H1 (cell line): Measurements from ENCODE around the gene PPP6R1. TPM values are rescaled to one million over a fixed set of nuclear protein-coding genes. Genes with fewer than 3 reads are reported as not detected.

ENCODE experiments used
- CTCF ChIA-PET: fragments of 300-600 bp; sonication (Branson Sonifier 250); formaldehyde crosslinking; loops from one replicate; lab custom pipeline; 2021; ENCODE audit not compliant: partially characterized antibody; lab: Charles Lee
- POLR2A ChIA-PET: fragments of 300-600 bp; sonication (Branson Sonifier 250); formaldehyde crosslinking; loops from one replicate; lab custom pipeline; 2021; ENCODE audit warnings: inconsistent platforms; ENCODE audit not compliant: partially characterized antibody; lab: Charles Lee
- DNase-seq, 2 experiments: peaks; one replicate each; pipeline versions ENCODE4 v3.0.0 to v3.0.0-alpha.2; 2010 to 2022; ENCODE audit warnings: low spot score in 2 of 2, low read depth in 1 of 2, mixed read lengths in 1 of 2
- FAIRE-seq: peaks from 2 replicates; lab custom pipeline; 2011; peaks lifted over from hg19 to GRCh38; lab: Jason Lieb, UNC
- H2AFZ ChIP-seq: 2 replicates; pipeline ENCODE4 v1.8.1; 2012; ENCODE audit warnings: low read length, inconsistent platforms
- H2AK5ac ChIP-seq: 2 replicates; pipeline ENCODE4 v1.6.1; 2013; ENCODE audit warnings: low read depth, low read length
- H2BK120ac ChIP-seq: replicated peaks from 2 replicates; pipeline ENCODE3; 2013; ENCODE audit warnings: low read depth, low read length, inconsistent platforms
- H2BK12ac ChIP-seq: 2 replicates; pipeline ENCODE4 v1.6.1; 2013; ENCODE audit warnings: low read depth, low read length
- H2BK15ac ChIP-seq: 2 replicates; pipeline ENCODE4 v1.6.1; 2013; ENCODE audit warnings: low read length
- H2BK20ac ChIP-seq: 2 replicates; pipeline ENCODE4 v1.6.1; 2013; ENCODE audit warnings: low read length
- H2BK5ac ChIP-seq: 2 replicates; pipeline ENCODE4 v1.6.1; 2013; ENCODE audit warnings: low read depth, low read length
- H3K14ac ChIP-seq: 2 replicates; pipeline ENCODE4 v1.6.1; 2013; ENCODE audit warnings: inconsistent platforms; ENCODE audit not compliant: insufficient read length
- H3K18ac ChIP-seq: 2 replicates; pipeline ENCODE4 v1.6.1; 2013; ENCODE audit warnings: low read length; ENCODE audit errors: extremely low read depth
- H3K23ac ChIP-seq: 2 replicates; pipeline ENCODE4 v1.6.1; 2013; ENCODE audit warnings: inconsistent platforms; ENCODE audit not compliant: insufficient read length
- H3K23me2 ChIP-seq: 2 replicates; pipeline ENCODE4 v1.6.1; 2013; ENCODE audit warnings: low read depth, low read length
- H3K27ac ChIP-seq: 2 replicates; pipeline ENCODE4 v1.6.1; 2011; ENCODE audit warnings: low read depth, low read length, inconsistent platforms
- H3K27me3 ChIP-seq, 4 experiments: replicated peaks in 1 of 4; 1 replicate in 1 of 4; 2 replicates in 3 of 4; pipeline versions ENCODE4 v1.6.1 to v1.8.1; 2011 to 2013; ENCODE audit warnings: low read length in 3 of 4, mild to moderate bottlenecking in 3 of 4, inconsistent platforms in 2 of 4, mixed read lengths in 2 of 4, moderate library complexity in 1 of 4; ENCODE audit not compliant: control insufficient read depth in 3 of 4, insufficient read depth in 3 of 4; ENCODE audit errors: extremely low read depth in 1 of 4
- H3K36me3 ChIP-seq, 4 experiments: 2 replicates each; pipeline versions ENCODE4 v1.6.1 to v1.8.1; 2011 to 2013; ENCODE audit warnings: mild to moderate bottlenecking in 4 of 4, low read length in 3 of 4, moderate library complexity in 2 of 4, control low read depth in 1 of 4, inconsistent platforms in 1 of 4; ENCODE audit not compliant: insufficient read depth in 4 of 4, control insufficient read depth in 2 of 4
- H3K4ac ChIP-seq: replicated peaks from 2 replicates; pipeline ENCODE3; 2013; ENCODE audit warnings: low read length, low read depth, mixed read lengths, inconsistent platforms; ENCODE audit not compliant: insufficient read length
- H3K4me1 ChIP-seq, 4 experiments: replicated peaks in 1 of 4; 1 replicate in 1 of 4; 2 replicates in 3 of 4; pipeline versions ENCODE4 v1.6.1 to v1.8.1; 2011 to 2013; ENCODE audit warnings: low read length in 3 of 4, inconsistent platforms in 2 of 4, mixed read lengths in 1 of 4; ENCODE audit not compliant: insufficient read depth in 4 of 4, control insufficient read depth in 3 of 4
- H3K4me2 ChIP-seq, 2 experiments: 2 replicates each; pipeline versions ENCODE4 v1.6.1 to v1.8.1; 2011 to 2013; ENCODE audit warnings: low read depth in 2 of 2, low read length in 2 of 2, control low read depth in 1 of 2, inconsistent platforms in 1 of 2, mild to moderate bottlenecking in 1 of 2; ENCODE audit not compliant: insufficient read depth in 1 of 2
- H3K4me3 ChIP-seq, 4 experiments: fragments of 200-600, 300-600 bp in 1 of 4; sonication (generic), shearing (Covaris generic), sonication (Bioruptor Twin) in 1 of 4; 2 replicates each; pipeline versions ENCODE4 v1.5.1 to v1.8.1; 2011 to 2016; ENCODE audit warnings: low read length in 4 of 4, low read depth in 3 of 4, control low read depth in 2 of 4, inconsistent platforms in 2 of 4, mild to moderate bottlenecking in 2 of 4, mixed read lengths in 1 of 4, moderate library complexity in 1 of 4; ENCODE audit not compliant: insufficient read depth in 2 of 4; ENCODE audit errors: extremely low read depth in 1 of 4
- H3K56ac ChIP-seq: replicated peaks from 2 replicates; pipeline ENCODE3; 2013; ENCODE audit warnings: low read depth, mild to moderate bottlenecking, mixed read lengths, low read length, inconsistent platforms; ENCODE audit not compliant: insufficient read length
- H3K79me1 ChIP-seq: 2 replicates; pipeline ENCODE4 v1.6.1; 2013; ENCODE audit warnings: low read depth, low read length, control low read depth
- H3K79me2 ChIP-seq, 2 experiments: 2 replicates each; pipeline versions ENCODE4 v1.6.1 to v1.8.1; 2012 to 2013; ENCODE audit warnings: low read length in 2 of 2, mild to moderate bottlenecking in 2 of 2, inconsistent platforms in 1 of 2; ENCODE audit not compliant: insufficient read depth in 2 of 2, control insufficient read depth in 1 of 2
- H3K9ac ChIP-seq, 4 experiments: replicated peaks in 1 of 4; 1 replicate in 1 of 4; 2 replicates in 3 of 4; pipeline versions ENCODE4 v1.6.1 to v1.8.1; 2011 to 2013; ENCODE audit warnings: low read depth in 3 of 4, low read length in 3 of 4, control low read depth in 2 of 4, mild to moderate bottlenecking in 2 of 4, moderate library complexity in 2 of 4, inconsistent platforms in 1 of 4; ENCODE audit errors: extremely low read depth in 1 of 4
- H3K9me3 ChIP-seq, 2 experiments: 2 replicates each; pipeline versions ENCODE4 v1.6.1 to v1.8.1; 2012 to 2013; ENCODE audit warnings: mild to moderate bottlenecking in 2 of 2, moderate library complexity in 2 of 2, control low read depth in 1 of 2, inconsistent platforms in 1 of 2, low read depth in 1 of 2, low read length in 1 of 2, mixed read lengths in 1 of 2; ENCODE audit not compliant: insufficient read depth in 2 of 2
- H4K20me1 ChIP-seq, 2 experiments: replicated peaks in 1 of 2; 2 replicates each; pipeline versions ENCODE3 to v1.8.1; 2011 to 2013; ENCODE audit warnings: inconsistent platforms in 2 of 2, low read length in 2 of 2, mild to moderate bottlenecking in 1 of 2; ENCODE audit not compliant: insufficient read depth in 2 of 2, control insufficient read depth in 1 of 2
- H4K5ac ChIP-seq: 2 replicates; pipeline ENCODE4 v1.6.1; 2013; ENCODE audit warnings: low read length, low read depth, mixed read lengths, inconsistent platforms; ENCODE audit not compliant: insufficient read length
- H4K8ac ChIP-seq: 2 replicates; pipeline ENCODE4 v1.8.0; 2013; ENCODE audit warnings: mild to moderate bottlenecking, moderate library complexity, low read length, inconsistent platforms; ENCODE audit not compliant: insufficient read depth; ENCODE audit errors: extremely low read depth
- H4K91ac ChIP-seq: replicated peaks from 2 replicates; pipeline ENCODE3; 2013; ENCODE audit warnings: low read length, mixed read lengths, inconsistent platforms; ENCODE audit not compliant: insufficient read length
- ASH2L ChIP-seq: fragments of 200-600, 300-600 bp; sonication (generic); IDR thresholded peaks from one replicate; pipeline ENCODE4 v1.7.1; 2017; ENCODE audit warnings: low read length
- CREB1 ChIP-seq: IDR thresholded peaks from 2 replicates; pipeline ENCODE4 v1.6.1; 2012; ENCODE audit warnings: inconsistent platforms
- EP300 ChIP-seq, 2 experiments: IDR thresholded peaks; 1 replicate in 1 of 2; 2 replicates in 1 of 2; pipeline ENCODE4 v1.6.1; 2011 to 2012; ENCODE audit warnings: low read depth in 2 of 2, low read length in 2 of 2, mild to moderate bottlenecking in 2 of 2, borderline replicate concordance in 1 of 2, inconsistent platforms in 1 of 2, moderate library complexity in 1 of 2
- EZH2 ChIP-seq: fragments of 200-600 bp; sonication (generic); IDR thresholded peaks from 2 replicates; pipeline ENCODE4 v1.7.1; 2012; ENCODE audit warnings: low read depth, mild to moderate bottlenecking, moderate library complexity, low read length, inconsistent platforms; ENCODE audit not compliant: severe bottlenecking
- GTF2F1 ChIP-seq: IDR thresholded peaks from 2 replicates; pipeline ENCODE4 v1.6.1; 2012; ENCODE audit warnings: low read depth, low read length, improper control_type of control experiment, borderline replicate concordance
- KDM5A ChIP-seq: fragments of 200-600 bp; IDR thresholded peaks from 2 replicates; pipeline ENCODE4 v1.7.1; 2012; ENCODE audit warnings: mild to moderate bottlenecking, low read length, inconsistent platforms, mixed read lengths
- RFX5 ChIP-seq: IDR thresholded peaks from 2 replicates; pipeline ENCODE4 v1.6.1; 2011; ENCODE audit warnings: low read depth, low read length, improper control_type of control experiment, borderline replicate concordance
- RXRA ChIP-seq: IDR thresholded peaks from 2 replicates; pipeline ENCODE4 v1.6.1; 2011; ENCODE audit warnings: low read depth, mild to moderate bottlenecking, low read length, moderate library complexity; ENCODE audit not compliant: insufficient read depth
- SP2 ChIP-seq: IDR thresholded peaks from 2 replicates; pipeline ENCODE4 v1.6.1; 2012; ENCODE audit warnings: mild to moderate bottlenecking, low read length, inconsistent platforms
- TBP ChIP-seq: IDR thresholded peaks from 2 replicates; pipeline ENCODE4 v1.6.1; 2011; ENCODE audit warnings: low read depth, low read length, improper control_type of control experiment
- TCF12 ChIP-seq: IDR thresholded peaks from 2 replicates; pipeline ENCODE4 v1.6.1; 2011; ENCODE audit warnings: low read depth, mild to moderate bottlenecking, low read length
- WGBS, 2 experiments: shearing (Covaris generic) in 1 of 2; methylation state at CpG; one replicate each; pipeline versions ENCODE4 v1.1.6 to v1.1.7; 2013 to 2015; ENCODE audit warnings: low lambda C conversion rate in 2 of 2, mixed read lengths in 2 of 2, inconsistent platforms in 1 of 2, low coverage in 1 of 2, missing lambda C conversion rate in 1 of 2; ENCODE audit not compliant: insufficient replicate concordance in 2 of 2, insufficient coverage in 1 of 2, insufficient read length in 1 of 2; ENCODE audit errors: extremely low coverage in 1 of 2, missing lambda C conversion rate in 1 of 2; 5-methylcytosine and 5-hydroxymethylcytosine counted together
- polyA plus RNA-seq, 7 experiments: library from polyadenylated mRNA; depleted of rRNA in 3 of 7; stranded (reverse) in 5 of 7; unstranded in 2 of 7; fragments of >200 nt in 5 of 7; fragments of 200-250 nt in 2 of 7; gene quantifications; 1 replicate in 5 of 7; 2 replicates in 1 of 7; 4 replicates in 1 of 7; pipeline versions ENCODE4 v1.2.1 to v1.2.3, GENCODE V29; 2011 to 2013; ENCODE audit warnings: missing spikeins in 2 of 7, mixed read lengths in 2 of 7
- total RNA-seq: library from RNA; stranded (reverse); fragmentation: NEBNext Ultra II Directional; extraction: Animal tissue kit (Norgen Biotek cat#: 25700); gene quantifications from 2 replicates; pipeline ENCODE4 v1.2.1, GENCODE V29; 2021
- TF ChIP-seq, protein P1 (sequence below): IDR thresholded peaks from 2 replicates; pipeline ENCODE4 v1.6.1; 2011; ENCODE audit warnings: low read depth, mild to moderate bottlenecking, low read length; ENCODE audit not compliant: insufficient read depth
- TF ChIP-seq, protein P2 (sequence below): IDR thresholded peaks from 2 replicates; pipeline ENCODE4 v1.6.1; 2012; ENCODE audit warnings: inconsistent platforms

Gene PPP6R1
- total and polyA plus RNA-seq, 2 of the 8 experiments (the other 6 are each of a cell fraction or from before 2014, with no cell fraction given): 36.4 to 74.4 TPM

DNA sequence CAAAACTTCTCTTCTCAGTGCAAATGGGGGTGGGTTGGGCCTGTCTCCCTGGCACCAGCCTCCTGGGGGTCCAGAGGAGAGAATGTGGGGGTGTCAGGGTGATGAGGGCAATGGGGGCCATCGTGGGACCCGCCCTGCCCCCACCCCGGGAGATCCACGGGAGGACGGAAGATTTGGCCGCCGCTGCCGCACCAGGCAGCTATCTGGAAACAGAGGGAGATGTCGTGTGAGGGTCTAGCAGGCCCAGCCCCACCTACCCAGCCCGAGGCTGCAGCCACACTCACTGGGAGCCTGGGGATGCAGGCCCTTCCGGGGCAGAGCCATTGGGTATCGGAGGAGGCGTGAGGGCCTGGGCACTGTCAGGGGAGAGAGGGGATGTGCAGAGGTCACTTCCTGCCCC, 28.5 kb downstream of the PPP6R1 start:
- Histone ChIP-seq H3K4me1 (no peaks in the 10 kb centered on the region), H3K79me1 (no peaks in the 10 kb centered on the region; the same call in 1 of the 2 replicates), H3K4me3 (no peak overlapping the region), H2BK20ac (no peak overlapping the region), H3K9me3 (no peaks in the 10 kb centered on the region), H3K79me2 (no peaks in the 10 kb centered on the region), H4K20me1 (peaks cover 1 to 23% of the 10 kb centered on the region in 2 experiments), H3K4me2 (no peak overlapping the region), H4K91ac (no peak overlapping the region), H3K27me3 (no peaks in the 10 kb centered on the region), H3K14ac (no peak overlapping the region), H3K27ac (no peak overlapping the region), H3K36me3 (peaks cover 7 to 23% (median 16%) of the 10 kb centered on the region in 4 experiments; a peak in 6 of 8 replicates), H3K18ac (no peak overlapping the region), H4K8ac (no peak overlapping the region), H3K4ac (no peak overlapping the region), H3K9ac (no peak overlapping the region), H2BK5ac (no peak overlapping the region), H3K23me2 (no peaks in the 10 kb centered on the region), H2BK120ac (no peak overlapping the region), H2BK12ac (no peak overlapping the region), H2BK15ac (no peak overlapping the region), H2AFZ (no peak overlapping the region), H2AK5ac (no peak overlapping the region), H3K23ac (no peak overlapping the region), H4K5ac (no peak overlapping the region), H3K56ac (no peak overlapping the region)
- ChIA-PET POLR2A (interaction anchor here (0.8 kb wide), 1 partner anchor 16 kb away, joined by 3 read pairs; no protein-coding TSS in a partner anchor), CTCF (no interaction called here)
- WGBS, 2 experiments: 87% methylated on average over 9 of the region's 13 CpGs; no CpG with 5 or more reads in 1 of the 2 experiments
- DNase-seq (no peak), FAIRE-seq (no peak)
- no peak for TF ChIP-seq CREB1
- TF ChIP-seq EZH2: no peak
- TF ChIP-seq SP2: no peak
- no peak for TF ChIP-seq GTF2F1
- TF ChIP-seq, protein P1, sequence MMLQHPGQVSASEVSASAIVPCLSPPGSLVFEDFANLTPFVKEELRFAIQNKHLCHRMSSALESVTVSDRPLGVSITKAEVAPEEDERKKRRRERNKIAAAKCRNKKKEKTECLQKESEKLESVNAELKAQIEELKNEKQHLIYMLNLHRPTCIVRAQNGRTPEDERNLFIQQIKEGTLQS: no peak
- no peak for TF ChIP-seq TBP
- no peak for TF ChIP-seq ASH2L
- no peak for TF ChIP-seq TCF12
- TF ChIP-seq, protein P2, sequence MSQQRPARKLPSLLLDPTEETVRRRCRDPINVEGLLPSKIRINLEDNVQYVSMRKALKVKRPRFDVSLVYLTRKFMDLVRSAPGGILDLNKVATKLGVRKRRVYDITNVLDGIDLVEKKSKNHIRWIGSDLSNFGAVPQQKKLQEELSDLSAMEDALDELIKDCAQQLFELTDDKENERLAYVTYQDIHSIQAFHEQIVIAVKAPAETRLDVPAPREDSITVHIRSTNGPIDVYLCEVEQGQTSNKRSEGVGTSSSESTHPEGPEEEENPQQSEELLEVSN: no peak
- no peak for TF ChIP-seq RFX5
- no peak for TF ChIP-seq KDM5A
- TF ChIP-seq RXRA: no peak
- no peak for TF ChIP-seq EP300 (IDR thresholded peaks at IDR 0.05; ENCODE audit: borderline replicate concordance in 1 of 2, low read depth in 2 of 2, low read length in 2 of 2)
